Posterior vena cava (tissue), 2 donors: Measurements from ENCODE around the gene DSCAML1. TPM values are rescaled to one million over a fixed set of nuclear protein-coding genes. Genes with fewer than 3 reads are reported as not detected.

ENCODE experiments used
- DNase-seq: peaks from one replicate; pipeline ENCODE4 v3.0.0-alpha.2; 2020; ENCODE audit warnings: low spot score
- intact Hi-C, 2 donors: fragments of 100-400 bp; cut with DNase I; formaldehyde crosslinking; loops; one replicate each; pipeline versions ENCODE4 v1.14.1 to v1.14.2; 2022 to 2023
- total RNA-seq, 2 donors: library from RNA; stranded (reverse); fragmentation: NEBNext Ultra II Directional; extraction: Animal tissue kit (Norgen Biotek cat#: 25700); gene quantifications; one replicate each; pipeline ENCODE4 v1.2.1, GENCODE V29; 2021
- donor health status: DM: yes; HTN: yes; CAD: no.
- donor health status: DM: yes; HTN: yes; CAD: no.

The DSCAML1 gene
- total RNA-seq, 2 donors from 2014 or later: 1.2 to 1.5 TPM

DNA sequence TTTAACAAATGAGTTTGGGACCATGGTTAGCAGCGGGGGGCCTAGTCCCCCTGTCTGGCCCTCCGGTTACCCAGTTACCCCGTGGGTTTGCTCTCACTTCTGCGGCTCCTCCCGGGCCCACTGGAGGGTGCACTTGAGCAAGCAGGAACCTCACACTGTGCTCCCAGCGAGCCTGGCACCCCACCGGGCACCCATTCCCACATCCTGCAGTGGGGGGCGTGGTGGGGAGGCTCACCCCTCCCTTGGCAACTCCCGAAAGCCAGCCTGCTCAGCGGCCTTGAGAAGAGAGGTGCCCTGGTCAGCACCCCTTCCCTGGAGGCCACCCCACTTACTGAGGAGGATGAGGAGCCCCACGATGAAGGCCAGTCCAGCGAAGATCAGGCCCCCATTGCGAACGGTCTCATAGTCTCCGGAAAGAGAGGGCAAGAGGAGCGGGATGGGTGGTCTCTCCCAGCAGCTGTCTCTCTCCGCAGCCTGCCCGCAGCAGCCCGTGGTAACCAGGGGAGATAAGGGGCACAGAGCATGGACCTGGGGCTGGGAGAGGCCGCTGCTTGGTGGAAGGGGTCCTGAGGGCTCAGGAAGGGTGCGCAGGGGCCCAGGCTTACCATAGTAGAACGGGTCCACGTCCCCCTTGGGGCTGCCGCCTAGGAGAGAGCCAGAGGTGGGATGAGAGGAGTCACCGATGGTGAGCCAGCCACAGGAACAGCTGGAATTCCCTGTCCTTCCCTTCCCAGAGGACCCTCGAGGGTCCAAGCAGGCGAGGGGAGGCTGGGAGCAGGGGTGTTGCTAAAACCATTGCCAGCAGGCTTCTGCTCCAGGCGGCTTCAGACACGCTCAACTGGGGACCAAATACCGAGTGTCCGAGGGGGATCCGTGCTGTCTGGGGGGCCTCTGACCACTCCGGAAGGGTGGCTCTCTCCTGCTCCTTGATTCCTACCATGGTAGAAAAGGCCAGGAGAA, 25.3 kb upstream of the DSCAML1 start:
- peak; percentile 84 for DNase-seq
- intact Hi-C loops: no loop called here

DNA sequence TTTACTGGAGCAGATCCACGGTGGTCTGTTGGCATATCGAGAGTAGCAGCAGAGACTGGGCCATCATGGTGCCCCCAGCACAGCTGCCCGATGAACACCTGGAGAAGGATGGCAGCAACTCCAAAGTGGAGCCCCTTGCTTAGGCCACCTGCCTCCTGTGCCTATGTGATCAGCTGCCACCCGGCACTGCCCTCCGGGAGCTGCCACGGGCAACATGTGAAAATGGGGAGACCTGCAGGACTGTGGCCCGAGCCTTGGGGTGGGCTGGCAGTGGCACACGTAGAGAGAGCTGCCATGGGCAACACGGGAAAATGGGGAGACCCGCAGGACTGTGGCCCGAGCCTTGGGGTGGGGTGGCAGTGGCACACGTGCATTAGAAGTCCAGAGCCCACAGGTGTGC, 24.4 kb upstream of the DSCAML1 start:
- intact Hi-C loops: loop anchor here in 1 of 2 donors (1.0 kb wide), 1 partner anchor 58 kb away; no protein-coding TSS in a partner anchor
- DNase-seq: peak; percentile 54

DNA sequence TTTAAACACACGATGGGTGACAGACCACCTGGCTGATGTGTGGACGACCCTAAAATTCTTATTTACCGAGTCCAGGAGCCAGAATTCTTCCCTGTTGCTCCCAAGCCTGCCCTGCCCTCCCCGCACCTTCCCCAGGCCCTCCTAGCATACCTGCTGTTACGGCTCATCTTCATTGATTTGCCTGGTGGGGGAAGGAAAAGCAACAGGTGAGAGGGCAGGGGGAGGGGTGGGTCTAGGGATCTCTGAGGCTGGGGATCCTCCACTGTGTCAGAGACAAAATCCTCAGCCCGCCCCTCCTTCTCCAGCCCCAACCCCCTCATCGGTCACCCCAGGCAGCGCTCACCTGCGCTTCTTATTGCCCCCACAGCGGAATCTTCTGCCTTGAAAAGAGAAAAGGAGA, 23.5 kb upstream of the DSCAML1 start:
- DNase-seq: peak; percentile 60
- intact Hi-C loops: no loop called here

DNA sequence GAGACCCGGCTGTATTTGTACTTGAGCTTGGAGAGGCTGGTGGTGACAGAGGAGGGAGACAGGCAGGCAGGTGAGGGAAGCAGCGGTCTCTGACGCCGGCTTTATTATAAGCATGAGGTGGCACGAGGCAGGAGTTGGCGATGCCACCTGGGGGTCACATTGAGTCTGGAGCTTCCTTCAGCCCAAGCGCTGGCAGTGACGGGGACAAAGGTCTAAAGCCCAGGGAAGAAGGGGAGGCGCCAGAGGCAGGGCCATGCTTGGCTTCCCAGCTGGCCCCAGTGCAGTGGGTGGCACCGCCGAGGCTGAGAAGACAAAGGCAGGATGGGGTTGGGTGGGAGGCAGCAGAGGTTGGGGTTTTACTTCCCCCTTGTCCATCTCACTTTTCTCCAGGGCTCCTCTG, 23.1 kb upstream of the DSCAML1 start:
- intact Hi-C loops: no loop called here
- DNase-seq: peak; percentile 70

DNA sequence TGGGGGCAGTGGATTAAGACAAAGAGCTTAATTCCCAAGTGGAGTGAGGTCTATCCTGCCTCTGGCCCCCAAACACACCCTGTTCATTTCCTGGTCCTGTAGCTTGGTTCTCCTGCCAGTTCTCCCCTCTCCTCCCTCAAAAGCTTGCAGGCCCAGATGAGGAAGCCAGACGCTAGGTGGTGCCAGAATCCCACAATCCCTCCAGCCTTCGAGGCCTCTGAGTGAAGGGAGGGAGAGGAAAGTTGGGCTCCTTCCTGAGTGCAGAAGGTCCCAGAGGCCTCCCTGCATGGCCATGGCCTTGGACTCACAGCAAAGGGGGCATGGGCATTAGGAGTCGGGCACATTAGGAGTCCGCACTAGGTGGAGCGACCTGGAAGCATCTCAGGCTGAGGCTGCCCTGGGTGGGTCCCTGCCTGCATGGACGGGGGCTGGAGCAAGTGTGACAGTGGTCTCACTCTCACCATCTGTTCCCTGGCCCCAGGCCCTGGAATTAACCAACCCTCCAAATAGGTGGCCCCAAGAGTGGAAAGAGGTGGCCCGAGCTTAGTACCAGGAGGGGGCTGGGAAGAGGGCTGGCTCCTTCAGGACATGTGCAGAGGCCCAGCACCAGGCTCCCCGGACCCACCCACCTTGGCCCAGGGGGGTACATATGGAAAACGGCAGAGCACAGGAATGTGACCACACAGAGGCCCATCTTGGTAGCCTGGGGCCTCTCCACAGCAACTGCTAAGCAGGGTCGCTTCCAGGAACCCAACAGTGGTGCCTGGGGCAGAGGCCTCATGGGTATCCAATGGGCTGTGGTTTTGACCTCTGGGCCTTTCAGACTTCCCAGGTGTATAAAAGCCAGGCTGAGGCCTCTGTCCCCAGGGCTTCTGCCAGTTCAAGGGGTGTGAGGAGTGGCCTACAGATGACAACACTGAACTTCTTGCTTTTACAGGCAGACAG, 22.4 kb upstream of the DSCAML1 start:
- peak; percentile 87 for DNase-seq
- intact Hi-C loops: loop anchor here in 1 of 2 donors (5.0 to 10.0 kb wide), 2 partner anchors 377 to 395 kb away; no protein-coding TSS in a partner anchor

DNA sequence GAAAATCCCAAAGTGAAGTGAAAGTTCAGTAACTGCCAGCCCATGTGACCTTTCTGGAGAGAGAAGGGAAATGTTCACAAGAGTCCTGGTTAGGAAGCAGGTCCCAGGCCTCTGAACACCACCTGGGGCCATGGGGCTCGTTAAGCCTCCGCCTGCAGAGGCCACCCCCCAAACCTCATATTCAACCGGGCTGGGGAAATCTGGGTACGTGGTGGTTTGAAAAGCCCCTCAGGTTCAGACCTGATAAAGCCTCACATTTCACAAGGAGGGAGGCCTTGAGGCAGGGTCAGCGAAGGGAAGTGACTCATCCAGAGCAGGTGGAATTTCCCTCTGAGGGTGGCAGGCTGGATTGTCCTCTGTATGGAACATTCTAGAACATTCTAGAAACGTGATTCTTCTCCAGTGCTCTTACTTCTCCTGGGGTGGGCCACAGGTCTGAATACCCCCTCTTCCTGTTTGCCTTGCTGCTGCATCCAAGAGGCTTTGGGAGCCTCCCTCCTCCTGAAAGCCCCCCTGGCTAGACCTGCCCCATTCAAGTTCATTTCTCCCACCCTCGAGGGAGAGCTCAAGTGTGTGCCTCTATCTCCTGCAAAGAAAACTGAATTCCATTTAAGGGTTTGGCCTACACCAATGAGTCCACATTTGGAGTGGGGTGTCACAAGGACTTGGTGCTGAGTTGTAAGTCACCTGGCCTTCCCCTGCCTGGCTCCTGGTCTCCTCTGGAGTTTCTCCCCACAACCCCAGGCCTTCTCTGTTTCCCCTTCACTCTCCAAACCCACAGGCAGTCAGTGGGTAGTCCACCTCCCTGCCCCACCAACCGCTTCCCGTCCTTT, 21.2 kb upstream of the DSCAML1 start:
- intact Hi-C loops: loop anchor here in 1 of 2 donors (5.0 to 10.0 kb wide), 2 partner anchors 376 to 393 kb away; no protein-coding TSS in a partner anchor
- peak; percentile 63 for DNase-seq

DNA sequence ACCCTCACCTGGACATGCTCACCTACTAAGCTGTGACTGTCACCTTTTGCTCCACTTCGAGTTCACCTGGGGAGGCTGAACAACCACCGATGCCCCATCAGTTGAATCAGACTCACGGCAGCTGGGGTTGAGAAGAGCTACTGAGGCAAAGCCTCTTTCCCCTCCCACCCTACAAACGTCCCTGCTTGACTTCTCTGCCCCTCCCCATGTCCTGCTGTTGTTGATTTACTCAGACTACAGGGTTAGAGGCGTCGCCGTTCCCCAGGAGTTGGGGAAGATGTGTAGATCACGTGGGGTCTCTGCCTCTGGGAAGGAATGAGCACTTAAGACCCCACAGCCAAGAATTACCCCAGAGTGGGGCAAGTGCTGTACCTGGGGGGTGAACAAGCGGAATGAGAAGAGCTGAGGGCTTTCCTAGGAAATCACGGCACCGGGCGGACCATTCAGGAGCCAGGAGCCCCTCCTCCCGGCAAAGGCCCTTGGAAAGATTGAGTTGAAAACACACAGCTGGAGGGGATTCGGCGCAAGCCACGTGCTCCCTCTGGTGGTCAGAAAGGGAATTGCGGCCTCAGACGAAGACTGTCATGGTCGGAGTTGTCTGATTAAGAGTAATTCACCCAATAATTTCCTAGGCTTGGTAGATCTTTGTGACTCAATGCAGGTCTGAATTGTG, 20.5 kb upstream of the DSCAML1 start:
- DNase-seq: peak; percentile 94
- intact Hi-C loops: loop anchor here in 1 of 2 donors (5.0 to 10.0 kb wide), 2 partner anchors 375 to 393 kb away; no protein-coding TSS in a partner anchor

GRCh38 chr11:117816846-117817367, 19.9 kb upstream of the DSCAML1 start:
- DNase-seq: no peak

GRCh38 chr11:117816151-117816741, 19.2 kb upstream of the DSCAML1 start:
- intact Hi-C loops: loop anchor here in 1 of 2 donors (5.0 to 10.0 kb wide), 2 partner anchors 374 to 391 kb away; no protein-coding TSS in a partner anchor
- DNase-seq: peak; percentile 93

More at GRCh38 chr11:117816846-117817367, 19.9 kb upstream of the DSCAML1 start:
- intact Hi-C loops: loop anchor here in 1 of 2 donors (5.0 to 10.0 kb wide), 2 partner anchors 375 to 392 kb away; no protein-coding TSS in a partner anchor

DNA sequence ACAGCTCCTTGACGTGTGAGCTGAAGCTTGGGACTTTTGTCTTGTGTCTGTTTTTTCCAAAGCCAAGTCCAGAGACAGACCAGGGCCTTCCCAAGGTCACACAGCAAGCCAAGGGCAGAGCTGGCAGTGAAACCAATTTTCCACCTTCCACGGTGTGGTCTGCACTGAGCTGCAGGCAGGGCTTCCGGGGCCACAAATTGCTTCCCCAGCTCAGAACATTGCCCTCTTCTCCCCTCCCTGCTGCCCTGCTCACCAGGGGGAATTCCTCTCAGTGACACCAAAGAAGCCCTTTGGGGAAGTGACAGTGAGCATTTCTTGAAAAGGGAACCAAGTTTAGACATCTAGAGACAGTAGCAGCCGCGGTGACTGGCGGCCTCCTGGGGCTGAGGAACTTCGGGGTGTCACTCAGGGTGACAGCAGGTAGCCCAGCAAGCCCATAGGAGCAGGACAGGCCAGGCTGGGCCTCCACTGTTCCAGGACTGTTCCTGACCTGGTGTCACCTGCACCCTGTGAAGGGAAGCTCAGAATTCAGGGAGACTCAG, 18.3 kb upstream of the DSCAML1 start:
- intact Hi-C loops: loop anchor here in 1 of 2 donors (5.0 to 10.0 kb wide), 2 partner anchors 373 to 391 kb away; no protein-coding TSS in a partner anchor

GRCh38 chr11:117814766-117815261, 17.8 kb upstream of the DSCAML1 start:
- peak; percentile 91 for DNase-seq
- intact Hi-C loops: loop anchor here in 1 of 2 donors (5.0 to 10.0 kb wide), 2 partner anchors 373 to 390 kb away; no protein-coding TSS in a partner anchor

More for the DNA sequence above, 18.3 kb upstream of the DSCAML1 start:
- DNase-seq: peak; percentile 86

GRCh38 chr11:117814204-117814765, 17.3 kb upstream of the DSCAML1 start:
- intact Hi-C loops: loop anchor here in 1 of 2 donors (10.0 kb wide), 1 partner anchor 389 kb away; no protein-coding TSS in a partner anchor
- peak; percentile 35 for DNase-seq

DNA sequence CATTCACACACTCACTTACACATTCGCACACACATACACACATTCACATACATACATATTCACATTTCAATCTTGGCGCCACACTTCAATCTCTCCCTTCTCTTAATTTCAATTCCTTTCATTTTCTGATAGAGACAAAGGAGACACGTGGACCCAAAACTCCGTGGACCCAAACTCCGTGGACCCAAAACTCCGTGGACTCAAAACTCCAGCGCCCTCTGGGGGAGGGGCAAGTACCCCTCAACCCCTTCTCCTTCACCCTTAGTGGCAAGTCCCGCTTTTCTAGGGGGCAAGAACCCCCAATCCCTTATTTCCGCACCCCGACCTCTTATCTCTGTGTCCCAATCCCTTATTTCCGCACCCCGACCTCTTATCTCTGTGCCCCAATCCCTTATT, 13.0 kb upstream of the DSCAML1 start:
- peak; percentile 58 for DNase-seq
- intact Hi-C loops: loop anchor here in 1 of 2 donors (10.0 kb wide), 1 partner anchor 385 kb away; no protein-coding TSS in a partner anchor

GRCh38 chr11:117809236-117810055, 12.4 kb upstream of the DSCAML1 start:
- intact Hi-C loops: loop anchor here (10.0 kb wide), 2 partner anchors 365 to 385 kb away; no protein-coding TSS in a partner anchor

GRCh38 chr11:117808784-117809183, 11.8 kb upstream of the DSCAML1 start:
- peak; percentile 84 for DNase-seq

More at GRCh38 chr11:117809236-117810055, 12.4 kb upstream of the DSCAML1 start:
- peak; percentile 92 for DNase-seq

More at GRCh38 chr11:117808784-117809183, 11.8 kb upstream of the DSCAML1 start:
- intact Hi-C loops: loop anchor here in 1 of 2 donors (10.0 kb wide), 1 partner anchor 364 kb away; no protein-coding TSS in a partner anchor
